Mesenchymal stem cell (in vitro differentiated cells and primary cell): ENCODE results near the gene BLID.

Experiments used
- DNase-seq: peaks from one replicate; pipeline ENCODE4 v3.0.0-alpha.2; 2013
- H2AFZ ChIP-seq: one replicate; pipeline ENCODE4 v1.6.1; 2013; ENCODE audit warnings: low read depth, mild to moderate bottlenecking, control low read depth, inconsistent platforms, low read length, moderate library complexity
- H2AK5ac ChIP-seq: 2 replicates; pipeline ENCODE4 v1.6.1; 2013; ENCODE audit warnings: low read length, moderate library complexity, mild to moderate bottlenecking, inconsistent platforms; ENCODE audit not compliant: severe bottlenecking
- H2BK120ac ChIP-seq: one replicate; pipeline ENCODE4 v1.6.1; 2013; ENCODE audit warnings: low read depth, mild to moderate bottlenecking, inconsistent platforms, low read length, moderate library complexity
- H2BK12ac ChIP-seq, 2 experiments: one replicate each; pipeline ENCODE4 v1.6.1; 2013; ENCODE audit warnings: inconsistent platforms in 2 of 2, low read length in 2 of 2, mild to moderate bottlenecking in 2 of 2, moderate library complexity in 2 of 2, control low read depth in 1 of 2
- H2BK15ac ChIP-seq: one replicate; pipeline ENCODE4 v1.6.1; 2013; ENCODE audit warnings: mild to moderate bottlenecking, low read depth, inconsistent platforms; ENCODE audit not compliant: poor library complexity, severe bottlenecking
- H2BK5ac ChIP-seq: 2 replicates; pipeline ENCODE4 v1.6.1; 2013; ENCODE audit warnings: low read depth, mild to moderate bottlenecking, low read length, control low read depth, inconsistent platforms; ENCODE audit not compliant: poor library complexity, severe bottlenecking
- H3K14ac ChIP-seq, 2 experiments: one replicate each; pipeline ENCODE4 v1.6.1; 2013; ENCODE audit warnings: inconsistent platforms in 2 of 2, low read length in 2 of 2, control low read depth in 1 of 2, mild to moderate bottlenecking in 1 of 2, moderate library complexity in 1 of 2
- H3K18ac ChIP-seq, 2 experiments: one replicate each; pipeline ENCODE4 v1.6.1; 2013; ENCODE audit warnings: inconsistent platforms in 2 of 2, low read length in 2 of 2, control low read depth in 1 of 2, low read depth in 1 of 2, mild to moderate bottlenecking in 1 of 2
- H3K23ac ChIP-seq, 2 experiments: one replicate each; pipeline ENCODE4 v1.6.1; 2013; ENCODE audit warnings: inconsistent platforms in 2 of 2, low read length in 2 of 2, mild to moderate bottlenecking in 2 of 2, moderate library complexity in 2 of 2, control low read depth in 1 of 2
- H3K27ac ChIP-seq: 2 replicates; pipeline ENCODE4 v1.5.1; 2013; ENCODE audit warnings: mild to moderate bottlenecking, moderate library complexity, low read length, control low read depth, inconsistent platforms; ENCODE audit not compliant: poor library complexity, severe bottlenecking
- H3K27me3 ChIP-seq, 2 experiments: 2 replicates each; pipeline versions ENCODE4 v1.6.1 to v1.7.0; 2013; ENCODE audit warnings: low read length in 2 of 2, mild to moderate bottlenecking in 2 of 2, moderate library complexity in 2 of 2, control low read depth in 1 of 2, inconsistent platforms in 1 of 2; ENCODE audit not compliant: control insufficient read depth in 1 of 2, insufficient read depth in 1 of 2
- H3K36me3 ChIP-seq, 2 experiments: 2 replicates each; pipeline versions ENCODE4 v1.6.1 to v1.7.0; 2013; ENCODE audit warnings: low read length in 2 of 2, control low read depth in 1 of 2, inconsistent platforms in 1 of 2, low read depth in 1 of 2, mild to moderate bottlenecking in 1 of 2; ENCODE audit not compliant: insufficient read depth in 2 of 2, control insufficient read depth in 1 of 2
- H3K4ac ChIP-seq, 2 experiments: one replicate each; pipeline ENCODE4 v1.6.1; 2013; ENCODE audit warnings: inconsistent platforms in 2 of 2, low read length in 2 of 2, mild to moderate bottlenecking in 2 of 2, moderate library complexity in 2 of 2, control low read depth in 1 of 2, low read depth in 1 of 2
- H3K4me1 ChIP-seq: 2 replicates; pipeline ENCODE4 v1.6.1; 2013; ENCODE audit warnings: low read depth, low read length, control low read depth; ENCODE audit not compliant: control insufficient read depth, insufficient read depth
- H3K4me2 ChIP-seq: 2 replicates; pipeline ENCODE4 v1.6.1; 2013; ENCODE audit warnings: low read length, mild to moderate bottlenecking, inconsistent platforms; ENCODE audit not compliant: poor library complexity, severe bottlenecking
- H3K4me3 ChIP-seq, 2 experiments: 2 replicates each; pipeline versions ENCODE4 v1.5.1 to v1.7.0; 2013; ENCODE audit warnings: low read length in 2 of 2, mild to moderate bottlenecking in 2 of 2, control low read depth in 1 of 2, low read depth in 1 of 2; ENCODE audit not compliant: insufficient read depth in 1 of 2
- H3K79me1 ChIP-seq: replicated peaks from 2 replicates; pipeline ENCODE4 v1.6.1; 2013; ENCODE audit warnings: mild to moderate bottlenecking, control low read depth, low read length, inconsistent platforms; ENCODE audit not compliant: poor library complexity, severe bottlenecking
- H3K9ac ChIP-seq: 2 replicates; pipeline ENCODE4 v1.7.0; 2013; ENCODE audit warnings: mild to moderate bottlenecking, low read length, moderate library complexity
- H3K9me3 ChIP-seq: 2 replicates; pipeline ENCODE4 v1.7.0; 2013; ENCODE audit warnings: mild to moderate bottlenecking, low read length; ENCODE audit not compliant: control insufficient read depth
- H4K8ac ChIP-seq: one replicate; pipeline ENCODE4 v1.6.1; 2013; ENCODE audit warnings: inconsistent platforms, mild to moderate bottlenecking, low read length, moderate library complexity
- H4K91ac ChIP-seq: one replicate; pipeline ENCODE4 v1.6.1; 2013; ENCODE audit warnings: mild to moderate bottlenecking, low read length, inconsistent platforms
- WGBS: methylation state at CpG from one replicate; pipeline ENCODE4 v1.1.7; 2013; ENCODE audit warnings: mixed read lengths; 5-methylcytosine and 5-hydroxymethylcytosine counted together

BLID gene

DNA sequence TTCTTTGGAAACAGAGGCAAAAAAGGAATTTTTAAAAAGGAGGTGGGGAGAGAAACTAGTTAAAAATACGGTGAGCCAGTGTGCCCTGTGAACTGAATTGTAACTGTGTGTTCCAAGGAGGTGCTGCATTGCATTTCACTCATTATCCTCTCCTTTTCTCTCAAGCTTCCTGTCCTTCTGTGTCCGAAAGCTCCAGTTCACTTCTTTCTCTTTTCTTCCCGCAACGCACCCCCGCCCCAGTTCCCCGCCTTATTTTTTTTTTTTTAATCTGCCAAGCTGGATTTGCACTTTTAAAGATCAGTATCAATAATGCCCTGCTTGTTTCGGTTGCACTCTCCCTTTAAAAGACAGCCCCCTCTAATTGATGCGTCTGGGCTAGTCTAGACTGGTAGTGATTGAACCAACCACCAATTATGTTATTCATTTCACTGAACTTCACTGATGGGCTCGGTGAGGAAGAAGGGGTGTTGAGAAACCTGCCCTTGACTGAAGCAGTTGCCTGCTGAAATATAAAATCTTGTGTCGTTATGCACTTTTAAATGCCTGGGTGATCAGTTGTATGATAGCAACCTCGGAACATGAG is 18.5 kb downstream of the BLID start:
- Histone ChIP-seq H3K23ac (no peak overlapping the region), H3K4me2 (peak overlapping the region; percentile 33), H3K4me1 (no peaks in the 10 kb centered on the region), H2BK15ac (no peak overlapping the region), H3K79me1 (peaks cover 2% of the 10 kb centered on the region), H3K27ac (peak overlapping the region; percentile 60), H2BK12ac (no peak overlapping the region), H3K14ac (no peak overlapping the region), H3K18ac (peak overlapping the region; percentile 28 to 68), H3K4ac (peak overlapping the region; percentile 21 to 39), H4K8ac (peak overlapping the region; percentile 84), H2BK120ac (no peak overlapping the region), H2AFZ (no peak overlapping the region), H2BK5ac (no peak overlapping the region), H3K9me3 (no peaks in the 10 kb centered on the region), H2AK5ac (no peak overlapping the region), H3K9ac (peak overlapping the region; percentile 100), H3K4me3 (peak overlapping the region in 1 of 2 experiments; percentile 97), H3K36me3 (peaks cover 0 to 70% of the 10 kb centered on the region in 2 experiments), H3K27me3 (no peaks in the 10 kb centered on the region), H4K91ac (no peak overlapping the region)
- 34% methylated on average over 8 of the region's 11 CpGs for WGBS
- DNase-seq: peak; percentile 59

- peak overlapping the region; percentile 100 for H3K9ac ChIP-seq
- peak overlapping the region in 1 of 2 experiments; percentile 29 for H3K18ac ChIP-seq
- H3K4me3 ChIP-seq: peak overlapping the region in 1 of 2 experiments; percentile 97
- no peak overlapping the region for H3K23ac ChIP-seq
- H4K8ac ChIP-seq: no peak overlapping the region
- no peaks in the 10 kb centered on the region for H3K4me1 ChIP-seq
- no peak overlapping the region for H2BK15ac ChIP-seq
- H3K4ac ChIP-seq: no peak overlapping the region
- no peaks in the 10 kb centered on the region for H3K27me3 ChIP-seq
- H4K91ac ChIP-seq: no peak overlapping the region
- no peaks in the 10 kb centered on the region for H3K9me3 ChIP-seq
- no peak overlapping the region for H2BK5ac ChIP-seq
- DNase-seq: no peak
- WGBS: 68% methylated on average over 6 of the region's 12 CpGs
- peaks cover 0 to 80% of the 10 kb centered on the region in 2 experiments for H3K36me3 ChIP-seq
- H3K79me1 ChIP-seq: peaks cover 3% of the 10 kb centered on the region
- no peak overlapping the region for H3K4me2 ChIP-seq
- no peak overlapping the region for H2BK12ac ChIP-seq
- no peak overlapping the region for H2AFZ ChIP-seq
- H2BK120ac ChIP-seq: no peak overlapping the region
- H3K14ac ChIP-seq: no peak overlapping the region
- no peak overlapping the region for H3K27ac ChIP-seq
- no peak overlapping the region for H2AK5ac ChIP-seq
Measured at GRCh38 chr11:122096272-122097112, 19.5 kb downstream of the BLID start.

DNA sequence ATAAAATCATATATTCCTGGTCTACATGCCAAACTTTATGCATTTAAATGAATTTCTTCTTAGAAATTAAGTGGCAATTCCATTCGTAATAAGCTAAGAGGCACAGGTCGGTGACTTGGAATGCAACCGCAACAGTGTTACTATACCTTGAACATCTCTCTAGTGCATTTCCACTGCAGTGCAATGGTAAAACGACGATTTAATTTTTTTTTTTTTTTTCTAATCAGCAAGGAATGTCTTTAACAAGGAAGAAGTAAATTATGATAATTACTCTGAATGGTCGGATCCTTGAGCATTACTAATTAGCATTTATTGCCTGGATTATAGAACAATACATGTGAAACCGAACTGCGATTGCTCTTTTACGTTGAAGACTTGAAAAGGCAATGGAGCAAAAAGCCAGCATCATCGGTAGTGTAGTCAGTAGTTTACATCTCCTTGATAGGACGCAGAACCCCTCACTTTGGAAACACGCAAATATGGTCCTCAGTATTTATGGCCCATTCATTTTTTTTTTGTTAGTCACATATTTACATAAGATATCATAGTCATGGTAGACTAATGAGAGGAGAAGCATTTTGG is 20.2 kb downstream of the BLID start:
- no peak overlapping the region for H3K4ac ChIP-seq
- WGBS: 76% methylated on average over 9 of the region's 12 CpGs
- no peak overlapping the region for H2AK5ac ChIP-seq
- peak overlapping the region in 1 of 2 experiments; percentile 97 for H3K4me3 ChIP-seq
- H3K36me3 ChIP-seq: peaks cover 0 to 87% of the 10 kb centered on the region in 2 experiments
- no peak overlapping the region for H3K27ac ChIP-seq
- peak overlapping the region; percentile 100 for H3K9ac ChIP-seq
- no peak overlapping the region for H4K8ac ChIP-seq
- no peak overlapping the region for H2BK5ac ChIP-seq
- no peak overlapping the region for H2BK120ac ChIP-seq
- H3K14ac ChIP-seq: no peak overlapping the region
- no peak overlapping the region for H2AFZ ChIP-seq
- no peaks in the 10 kb centered on the region for H3K4me1 ChIP-seq
- H2BK15ac ChIP-seq: no peak overlapping the region
- H3K27me3 ChIP-seq: no peaks in the 10 kb centered on the region
- peaks cover 3% of the 10 kb centered on the region for H3K79me1 ChIP-seq
- H3K23ac ChIP-seq: no peak overlapping the region
- no peaks in the 10 kb centered on the region for H3K9me3 ChIP-seq
- H3K4me2 ChIP-seq: no peak overlapping the region
- peak; percentile 88 for DNase-seq
- H3K18ac ChIP-seq: no peak overlapping the region
- H4K91ac ChIP-seq: no peak overlapping the region
- no peak overlapping the region for H2BK12ac ChIP-seq

DNA sequence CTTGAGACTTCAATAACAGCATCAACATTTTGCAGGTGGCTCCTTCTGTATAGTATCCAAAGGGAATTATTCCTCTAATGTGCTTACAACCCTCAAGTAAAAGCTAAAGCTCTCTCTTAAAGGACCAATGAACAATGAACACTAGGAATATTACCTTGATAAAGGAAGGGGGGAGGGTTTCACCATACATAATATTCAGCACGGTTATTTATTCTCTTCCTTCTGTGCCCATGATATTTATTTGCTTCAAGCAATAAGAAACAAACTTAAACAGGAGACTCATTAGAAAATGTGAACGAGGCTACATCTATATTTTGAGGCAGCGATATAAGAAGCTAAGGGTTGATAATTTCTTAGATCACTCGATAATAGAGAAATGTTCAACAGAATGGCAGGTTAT is 21.2 kb downstream of the BLID start:
- H3K4me3 ChIP-seq: peak overlapping the region in 1 of 2 experiments; percentile 97
- WGBS: 100% methylated on average over 3 of the region's 4 CpGs
- H4K8ac ChIP-seq: no peak overlapping the region

More for the DNA sequence above, 21.2 kb downstream of the BLID start:
- Histone ChIP-seq H3K4ac (no peak overlapping the region), H3K9me3 (no peaks in the 10 kb centered on the region), H2BK5ac (no peak overlapping the region), H2BK15ac (no peak overlapping the region), H2AFZ (no peak overlapping the region), H3K9ac (peak overlapping the region; percentile 100), H2BK12ac (no peak overlapping the region), H3K4me2 (no peak overlapping the region), H2AK5ac (no peak overlapping the region), H3K79me1 (peaks cover 3% of the 10 kb centered on the region), H3K27ac (no peak overlapping the region), H3K23ac (no peak overlapping the region), H3K14ac (no peak overlapping the region), H3K27me3 (no peaks in the 10 kb centered on the region), H3K36me3 (peaks cover 0 to 93% of the 10 kb centered on the region in 2 experiments), H4K91ac (no peak overlapping the region), H3K18ac (no peak overlapping the region), H2BK120ac (no peak overlapping the region), H3K4me1 (no peaks in the 10 kb centered on the region)
- DNase-seq: no peak
